OCI-M2 (cell line): Measurements from ENCODE around the gene DISC1.

Experiments
- DNase-seq: peaks from one replicate; lab custom pipeline; 2025; ENCODE audit not compliant: unreplicated experiment; lab: John Stamatoyannopoulos, UW

Gene DISC1

GRCh38 chr1:231973830-231974229 lies 347.2 kb downstream of the DISC1 start:
- DNase-seq: no peak

- no peak for DNase-seq
Measured at GRCh38 chr1:231976231-231976630, 349.6 kb downstream of the DISC1 start.

GRCh38 chr1:231981675-231982074 lies 355.1 kb downstream of the DISC1 start:
- no peak for DNase-seq

- DNase-seq: no peak
Measured at GRCh38 chr1:231982871-231983587, 356.4 kb downstream of the DISC1 start.

GRCh38 chr1:231983588-231984193 lies 357.1 kb downstream of the DISC1 start:
- no peak for DNase-seq

GRCh38 chr1:231985296-231986023 lies 358.9 kb downstream of the DISC1 start:
- no peak for DNase-seq

- no peak for DNase-seq
Measured at GRCh38 chr1:231986631-231987336, 360.2 kb downstream of the DISC1 start.

GRCh38 chr1:231990388-231990787 lies 363.8 kb downstream of the DISC1 start:
- no peak for DNase-seq

- DNase-seq: no peak
Measured at GRCh38 chr1:231991231-231991630, 364.6 kb downstream of the DISC1 start.

- DNase-seq: no peak
Measured at GRCh38 chr1:231993968-231994455, 367.4 kb downstream of the DISC1 start.

GRCh38 chr1:231998791-231999190 lies 372.2 kb downstream of the DISC1 start:
- DNase-seq: no peak

- no peak for DNase-seq
Measured at GRCh38 chr1:232005300-232005699, 378.7 kb downstream of the DISC1 start.

GRCh38 chr1:232009741-232010140 lies 383.2 kb downstream of the DISC1 start:
- no peak for DNase-seq

GRCh38 chr1:232011961-232012360 lies 385.4 kb downstream of the DISC1 start:
- no peak for DNase-seq

- DNase-seq: no peak
Measured at GRCh38 chr1:232012773-232013386, 386.3 kb downstream of the DISC1 start.

- no peak for DNase-seq
Measured at GRCh38 chr1:232014941-232015340, 388.4 kb downstream of the DISC1 start.

- no peak for DNase-seq
Measured at GRCh38 chr1:232016616-232017015, 390.0 kb downstream of the DISC1 start.

- no peak for DNase-seq
Measured at GRCh38 chr1:232017057-232017456, 390.5 kb downstream of the DISC1 start.

- DNase-seq: no peak
Measured at GRCh38 chr1:232017759-232018158, 391.2 kb downstream of the DISC1 start.

- no peak for DNase-seq
Measured at GRCh38 chr1:232018231-232019025, 391.8 kb downstream of the DISC1 start.
